ENCODE measurements around the gene TRMT10A.

The TRMT10A gene

GRCh38 chr4:99507349-99507748 lies 56.5 kb downstream of the TRMT10A start:
- Histone ChIP-seq H3K4me1 (ENCODE audit: insufficient read depth, low read length, poor library complexity, severe bottlenecking) (no peaks in the 10 kb centered on the region), H3K9me2 (replicated peaks; ENCODE audit: low read depth, low read length) (no peaks in the 10 kb centered on the region), H3K9ac (ENCODE audit: low read depth, low read length, poor library complexity, severe bottlenecking) (no peak overlapping the region), H3K4me3 (ENCODE audit: low read length, poor library complexity, severe bottlenecking) (no peak overlapping the region), H4K20me1 (ENCODE audit: insufficient read depth, low read length, poor library complexity, severe bottlenecking) (no peaks in the 10 kb centered on the region), H3K79me2 (ENCODE audit: insufficient read depth, low read length) (no peaks in the 10 kb centered on the region), H3K27me3 (ENCODE audit: insufficient read depth, low read length, poor library complexity, severe bottlenecking) (no peaks in the 10 kb centered on the region), H2AFZ (ENCODE audit: low read length) (no peak overlapping the region), H3K36me3 (ENCODE audit: insufficient read depth, low read length) (no peaks in the 10 kb centered on the region), H3K9me3 (ENCODE audit: insufficient read depth, low read depth, low read length) (no peaks in the 10 kb centered on the region), H3K4me2 (ENCODE audit: low read depth, low read length, poor library complexity, severe bottlenecking) (no peak overlapping the region), H3F3A (ENCODE audit: low read depth) (no peaks in the 10 kb centered on the region)
- TF ChIP-seq EZH2phosphoT487 (IDR thresholded peaks at IDR 0.05; ENCODE audit: borderline replicate concordance) (no peak), CTCF (conservative IDR thresholded peaks at IDR 0.05; ENCODE audit: low read length) (no peak)

- no peak overlapping the region for H3K4me3 ChIP-seq (ENCODE audit: low read length, poor library complexity, severe bottlenecking)
- TF ChIP-seq CTCF (conservative IDR thresholded peaks at IDR 0.05; ENCODE audit: low read length), result no peak
- TF ChIP-seq EZH2phosphoT487 (IDR thresholded peaks at IDR 0.05; ENCODE audit: borderline replicate concordance), result no peak
- no peak overlapping the region for H3K9ac ChIP-seq (ENCODE audit: low read depth, low read length, poor library complexity, severe bottlenecking)
- no peak overlapping the region for H3K4me2 ChIP-seq (ENCODE audit: low read depth, low read length, poor library complexity, severe bottlenecking)
- H2AFZ ChIP-seq (ENCODE audit: low read length), result no peak overlapping the region
- no peaks in the 10 kb centered on the region for H3K36me3 ChIP-seq (ENCODE audit: insufficient read depth, low read length)
- no peaks in the 10 kb centered on the region for H3F3A ChIP-seq (ENCODE audit: low read depth)
- H3K4me1 ChIP-seq (ENCODE audit: insufficient read depth, low read length, poor library complexity, severe bottlenecking), result no peaks in the 10 kb centered on the region
- no peaks in the 10 kb centered on the region for H3K9me2 ChIP-seq (replicated peaks; ENCODE audit: low read depth, low read length)
- H4K20me1 ChIP-seq (ENCODE audit: insufficient read depth, low read length, poor library complexity, severe bottlenecking), result no peaks in the 10 kb centered on the region
- no peaks in the 10 kb centered on the region for H3K27me3 ChIP-seq (ENCODE audit: insufficient read depth, low read length, poor library complexity, severe bottlenecking)
- no peaks in the 10 kb centered on the region for H3K9me3 ChIP-seq (ENCODE audit: insufficient read depth, low read depth, low read length)
- H3K79me2 ChIP-seq (ENCODE audit: insufficient read depth, low read length), result no peaks in the 10 kb centered on the region
Measured at GRCh38 chr4:99506781-99507180, 57.1 kb downstream of the TRMT10A start.

- H3K27me3 ChIP-seq (ENCODE audit: insufficient read depth, low read length, poor library complexity, severe bottlenecking), result no peaks in the 10 kb centered on the region
- H3K9me2 ChIP-seq (replicated peaks; ENCODE audit: low read depth, low read length), result no peaks in the 10 kb centered on the region
- H3K9ac ChIP-seq (ENCODE audit: low read depth, low read length, poor library complexity, severe bottlenecking), result no peak overlapping the region
- H2AFZ ChIP-seq (ENCODE audit: low read length), result no peak overlapping the region
- H3K79me2 ChIP-seq (ENCODE audit: insufficient read depth, low read length), result no peaks in the 10 kb centered on the region
- TF ChIP-seq EZH2phosphoT487 (IDR thresholded peaks at IDR 0.05; ENCODE audit: borderline replicate concordance) (no peak), CTCF (conservative IDR thresholded peaks at IDR 0.05; ENCODE audit: low read length) (no peak)
- no peaks in the 10 kb centered on the region for H3K9me3 ChIP-seq (ENCODE audit: insufficient read depth, low read depth, low read length)
- H3K4me2 ChIP-seq (ENCODE audit: low read depth, low read length, poor library complexity, severe bottlenecking), result no peak overlapping the region
- no peaks in the 10 kb centered on the region for H4K20me1 ChIP-seq (ENCODE audit: insufficient read depth, low read length, poor library complexity, severe bottlenecking)
- no peaks in the 10 kb centered on the region for H3K36me3 ChIP-seq (ENCODE audit: insufficient read depth, low read length)
- no peaks in the 10 kb centered on the region for H3K4me1 ChIP-seq (ENCODE audit: insufficient read depth, low read length, poor library complexity, severe bottlenecking)
- H3K4me3 ChIP-seq (ENCODE audit: low read length, poor library complexity, severe bottlenecking), result no peak overlapping the region
- no peaks in the 10 kb centered on the region for H3F3A ChIP-seq (ENCODE audit: low read depth)
Measured at GRCh38 chr4:99504804-99505502, 58.9 kb downstream of the TRMT10A start.

Measured in Loucy (cell line).